ENCODE results near the gene PHB1.
"Not testable (repeated sequence)": the region's sequence is repeated elsewhere in the genome, so short reads cannot be mapped to it uniquely, and the experiment has no call there.

- not testable (repeated sequence) for TF ChIP-seq CTCF, EP300 (IDR thresholded peaks at IDR 0.05)
Observed at GRCh38 chr17:49365126-49365525, 49.6 kb downstream of the PHB1 start.

Data from gastroesophageal sphincter (tissue), 3 donors.